GM19099 (cell line): Measurements from ENCODE around the gene NSUN6.

Source experiments
- POLR2A ChIP-seq: IDR thresholded peaks from 3 replicates; pipeline ENCODE4 v1.6.1; 2011; ENCODE audit warnings: low read depth; ENCODE audit not compliant: insufficient read length; ENCODE audit errors: extremely low read depth

The NSUN6 gene

GRCh38 chr10:18666810-18667209 is 15.4 kb upstream of the NSUN6 start:
- no peak for TF ChIP-seq POLR2A

- TF ChIP-seq POLR2A: no peak
Measured at GRCh38 chr10:18665815-18666558, 14.6 kb upstream of the NSUN6 start.

GRCh38 chr10:18664841-18665478 is 13.6 kb upstream of the NSUN6 start:
- no peak for TF ChIP-seq POLR2A

- no peak for TF ChIP-seq POLR2A
Measured at GRCh38 chr10:18660816-18661431, 9.5 kb upstream of the NSUN6 start.

- no peak for TF ChIP-seq POLR2A
Measured at GRCh38 chr10:18659819-18660535, 8.6 kb upstream of the NSUN6 start.

- TF ChIP-seq POLR2A: peak; percentile 87
Measured at GRCh38 chr10:18659125-18659818, 7.9 kb upstream of the NSUN6 start, which contains the start of gene ARL5B. Gene ARL5B, plus strand, starts transcription at chr10:18659431. Its CDS starts 207 bp downstream, at chr10:18659638.

- peak; percentile 35 for TF ChIP-seq POLR2A
Measured at GRCh38 chr10:18658271-18659124, 7.1 kb upstream of the NSUN6 start.

- no peak for TF ChIP-seq POLR2A
Measured at GRCh38 chr10:18656724-18657123, 5.3 kb upstream of the NSUN6 start.

- no peak for TF ChIP-seq POLR2A
Measured at GRCh38 chr10:18653112-18653511, 1.7 kb upstream of the NSUN6 start.

- no peak for TF ChIP-seq POLR2A
Measured at GRCh38 chr10:18650404-18650997, 886 bp downstream of the NSUN6 start.

GRCh38 chr10:18649364-18649959 is 1.9 kb downstream of the NSUN6 start:
- no peak for TF ChIP-seq POLR2A

- no peak for TF ChIP-seq POLR2A
Measured at GRCh38 chr10:18647945-18648344, 3.4 kb downstream of the NSUN6 start.

- no peak for TF ChIP-seq POLR2A
Measured at GRCh38 chr10:18647151-18647550, 4.2 kb downstream of the NSUN6 start.
